ENCODE results near the gene TTLL1.
"Not testable (repeated sequence)": the region's sequence is repeated elsewhere in the genome, so short reads cannot be mapped to it uniquely, and the experiment has no call there.

The TTLL1 gene

GRCh38 chr22:43008921-43009320 lies 80.3 kb downstream of the TTLL1 start:
- no peak for DNase-seq

GRCh38 chr22:43008509-43008908 lies 80.7 kb downstream of the TTLL1 start:
- no peak for DNase-seq

GRCh38 chr22:43007519-43008102 lies 81.6 kb downstream of the TTLL1 start:
- DNase-seq, result no peak

GRCh38 chr22:43006753-43007152 lies 82.4 kb downstream of the TTLL1 start:
- no peak for DNase-seq

GRCh38 chr22:43006016-43006505 lies 83.1 kb downstream of the TTLL1 start:
- DNase-seq, result no peak

- no peak for DNase-seq
These were observed 84.1 kb downstream of the TTLL1 start for GRCh38 chr22:43005106-43005505.

GRCh38 chr22:43004362-43005035 lies 84.7 kb downstream of the TTLL1 start:
- no peak for DNase-seq

- DNase-seq, result no peak
These were observed 87.0 kb downstream of the TTLL1 start for GRCh38 chr22:43002202-43002586.

GRCh38 chr22:43001271-43002201 lies 87.7 kb downstream of the TTLL1 start:
- no peak for DNase-seq

- DNase-seq, result no peak
These were observed 88.6 kb downstream of the TTLL1 start for GRCh38 chr22:43000441-43001175.

- DNase-seq, result no peak
These were observed 91.6 kb downstream of the TTLL1 start for GRCh38 chr22:42997582-42998090.

- no peak for DNase-seq
These were observed 92.4 kb downstream of the TTLL1 start for GRCh38 chr22:42996646-42997365.

GRCh38 chr22:42995654-42996053 lies 93.5 kb downstream of the TTLL1 start:
- DNase-seq, result not testable (repeated sequence)

GRCh38 chr22:42994917-42995562 lies 94.2 kb downstream of the TTLL1 start:
- no peak for DNase-seq

GRCh38 chr22:42994276-42994916 lies 94.8 kb downstream of the TTLL1 start:
- DNase-seq, result no peak

GRCh38 chr22:42993651-42994275 lies 95.4 kb downstream of the TTLL1 start:
- DNase-seq, result no peak

- DNase-seq, result no peak
These were observed 96.2 kb downstream of the TTLL1 start for GRCh38 chr22:42992886-42993479.

GRCh38 chr22:42992092-42992491 lies 97.1 kb downstream of the TTLL1 start:
- no peak for DNase-seq

GRCh38 chr22:42991010-42991651 lies 98.1 kb downstream of the TTLL1 start:
- DNase-seq, result no peak

Data from activated T-cell treated with anti-CD3 and anti-CD28 coated beads for 4 hours (primary cell).